NB4 (cell line): ENCODE data around the gene KLHL1.

Source experiments
- POLR2A ChIP-seq: IDR thresholded peaks from 2 replicates; pipeline ENCODE4 v1.6.1; 2011; ENCODE audit warnings: mild to moderate bottlenecking; ENCODE audit not compliant: insufficient read length; ENCODE audit errors: extremely low read depth
- TF ChIP-seq, protein P1 (sequence below): IDR thresholded peaks from one replicate; pipeline ENCODE4 v1.5.1; 2012; ENCODE audit warnings: low read depth, low read length

DNA sequence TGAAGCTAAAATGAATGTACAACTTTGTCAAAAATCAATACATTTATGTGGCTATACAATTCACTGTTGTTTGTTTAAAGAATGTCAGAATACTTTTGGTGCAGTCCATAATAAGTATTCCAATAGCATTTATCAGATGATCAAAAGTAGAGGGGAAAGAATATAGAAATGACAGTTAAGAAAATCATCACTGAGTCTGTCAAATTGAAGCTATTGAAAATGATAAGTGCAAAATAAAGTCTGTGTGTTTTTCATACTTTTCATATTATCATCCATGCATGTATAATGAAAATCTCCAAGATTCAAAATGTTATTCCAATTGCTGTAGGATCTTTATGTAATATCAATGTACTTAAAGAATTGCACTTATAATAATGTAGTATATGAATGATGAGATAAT, 93.9 kb downstream of the KLHL1 start:
- TF ChIP-seq, protein P1, sequence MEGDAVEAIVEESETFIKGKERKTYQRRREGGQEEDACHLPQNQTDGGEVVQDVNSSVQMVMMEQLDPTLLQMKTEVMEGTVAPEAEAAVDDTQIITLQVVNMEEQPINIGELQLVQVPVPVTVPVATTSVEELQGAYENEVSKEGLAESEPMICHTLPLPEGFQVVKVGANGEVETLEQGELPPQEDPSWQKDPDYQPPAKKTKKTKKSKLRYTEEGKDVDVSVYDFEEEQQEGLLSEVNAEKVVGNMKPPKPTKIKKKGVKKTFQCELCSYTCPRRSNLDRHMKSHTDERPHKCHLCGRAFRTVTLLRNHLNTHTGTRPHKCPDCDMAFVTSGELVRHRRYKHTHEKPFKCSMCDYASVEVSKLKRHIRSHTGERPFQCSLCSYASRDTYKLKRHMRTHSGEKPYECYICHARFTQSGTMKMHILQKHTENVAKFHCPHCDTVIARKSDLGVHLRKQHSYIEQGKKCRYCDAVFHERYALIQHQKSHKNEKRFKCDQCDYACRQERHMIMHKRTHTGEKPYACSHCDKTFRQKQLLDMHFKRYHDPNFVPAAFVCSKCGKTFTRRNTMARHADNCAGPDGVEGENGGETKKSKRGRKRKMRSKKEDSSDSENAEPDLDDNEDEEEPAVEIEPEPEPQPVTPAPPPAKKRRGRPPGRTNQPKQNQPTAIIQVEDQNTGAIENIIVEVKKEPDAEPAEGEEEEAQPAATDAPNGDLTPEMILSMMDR = no peak
- no peak for TF ChIP-seq POLR2A
